DOHH2 (cell line): ENCODE results near the gene COPS9.

Source experiments
- CTCF ChIP-seq: fragments of 200-600 bp; sonication (generic); IDR thresholded peaks from one replicate; pipeline ENCODE4 v1.5.1; 2014; ENCODE audit warnings: antibody characterized with exemption, mild to moderate bottlenecking, low read depth, low read length; ENCODE audit not compliant: poor library complexity, severe bottlenecking
- EZH2phosphoT487 ChIP-seq: fragments of 200-600 bp; sonication (generic); IDR thresholded peaks from 2 replicates; pipeline ENCODE4 v1.6.1; 2017; ENCODE audit warnings: borderline replicate concordance, mild to moderate bottlenecking, antibody characterized with exemption, low read length, moderate library complexity, mixed read lengths

GRCh38 chr2:240183875-240184590 lies 47.9 kb upstream of the COPS9 start:
- TF ChIP-seq EZH2phosphoT487 (no peak), CTCF (no peak)
